Neuronal stem cell (in vitro differentiated cells): ENCODE results near the gene STXBP6.

ENCODE experiments used
- DNase-seq: peaks from one replicate; pipeline ENCODE4 v3.0.0-alpha.2; 2013; ENCODE audit warnings: low spot score
- H2AFZ ChIP-seq: one replicate; pipeline ENCODE4 v1.6.1; 2013; ENCODE audit warnings: mild to moderate bottlenecking, low read length, inconsistent platforms
- H2AK5ac ChIP-seq: 2 replicates; pipeline ENCODE4 v1.6.1; 2013; ENCODE audit warnings: low read depth, mild to moderate bottlenecking, inconsistent platforms, low read length, moderate library complexity, mixed read lengths
- H2BK120ac ChIP-seq: 2 replicates; pipeline ENCODE4 v1.6.1; 2013; ENCODE audit warnings: low read depth, mild to moderate bottlenecking, inconsistent platforms, low read length, moderate library complexity, mixed read lengths
- H2BK12ac ChIP-seq: one replicate; pipeline ENCODE4 v1.6.1; 2013; ENCODE audit warnings: low read length, inconsistent platforms
- H2BK15ac ChIP-seq: 2 replicates; pipeline ENCODE4 v1.6.1; 2013; ENCODE audit warnings: mild to moderate bottlenecking, low read length, inconsistent platforms, mixed read lengths
- H2BK5ac ChIP-seq: one replicate; pipeline ENCODE4 v1.6.1; 2013; ENCODE audit warnings: inconsistent platforms, mild to moderate bottlenecking, low read length, moderate library complexity
- H3K14ac ChIP-seq: one replicate; pipeline ENCODE4 v1.6.1; 2013; ENCODE audit warnings: low read length, inconsistent platforms
- H3K18ac ChIP-seq: 2 replicates; pipeline ENCODE4 v1.6.1; 2013; ENCODE audit warnings: low read length, inconsistent platforms
- H3K23ac ChIP-seq: 2 replicates; pipeline ENCODE4 v1.6.1; 2013; ENCODE audit warnings: low read depth, mild to moderate bottlenecking, mixed read lengths, low read length, inconsistent platforms; ENCODE audit not compliant: poor library complexity
- H3K27ac ChIP-seq: replicated peaks from 3 replicates; pipeline ENCODE4 v1.5.1; 2013; ENCODE audit warnings: low read length, inconsistent platforms
- H3K27me3 ChIP-seq, 3 experiments: 2 replicates each; pipeline ENCODE4 v1.6.1; 2013; ENCODE audit warnings: low read length in 3 of 3, mild to moderate bottlenecking in 2 of 3, inconsistent platforms in 1 of 3, low read depth in 1 of 3, mixed read lengths in 1 of 3, moderate library complexity in 1 of 3; ENCODE audit not compliant: control insufficient read depth in 3 of 3, insufficient read depth in 3 of 3
- H3K36me3 ChIP-seq, 2 donors: replicated peaks in 1 of 2; 2 replicates each; pipeline ENCODE4 v1.6.1; 2013; ENCODE audit warnings: low read length in 2 of 2; ENCODE audit not compliant: control insufficient read depth in 2 of 2, insufficient read depth in 2 of 2
- H3K4ac ChIP-seq: 2 replicates; pipeline ENCODE4 v1.6.1; 2013; ENCODE audit warnings: inconsistent platforms, mild to moderate bottlenecking, low read length, moderate library complexity
- H3K4me1 ChIP-seq, 2 donors: 1 replicate in 1 of 2; 2 replicates in 1 of 2; pipeline ENCODE4 v1.6.1; 2013; ENCODE audit warnings: low read length in 2 of 2, low read depth in 1 of 2; ENCODE audit not compliant: control insufficient read depth in 2 of 2, insufficient read depth in 1 of 2
- H3K4me2 ChIP-seq: one replicate; pipeline ENCODE4 v1.6.1; 2013; ENCODE audit warnings: mild to moderate bottlenecking, low read length, inconsistent platforms; ENCODE audit not compliant: insufficient read depth, poor library complexity, severe bottlenecking
- H3K4me3 ChIP-seq, 2 donors: 2 replicates each; pipeline ENCODE4 v1.5.1; 2013; ENCODE audit warnings: low read length in 2 of 2, mild to moderate bottlenecking in 2 of 2, inconsistent platforms in 1 of 2, moderate library complexity in 1 of 2
- H3K79me1 ChIP-seq: one replicate; pipeline ENCODE4 v1.6.1; 2013; ENCODE audit warnings: low read depth, mild to moderate bottlenecking, inconsistent platforms, low read length, moderate library complexity
- H3K9ac ChIP-seq: one replicate; pipeline ENCODE4 v1.6.1; 2013; ENCODE audit warnings: mild to moderate bottlenecking, low read depth, low read length, inconsistent platforms; ENCODE audit not compliant: poor library complexity
- H3K9me3 ChIP-seq, 2 donors: replicated peaks in 1 of 2; 2 replicates each; pipeline versions ENCODE3 to v1.6.1; 2013; ENCODE audit warnings: low read length in 2 of 2, mild to moderate bottlenecking in 2 of 2, inconsistent platforms in 1 of 2, low read depth in 1 of 2, mixed read lengths in 1 of 2, moderate library complexity in 1 of 2; ENCODE audit not compliant: control insufficient read depth in 2 of 2, insufficient read depth in 1 of 2
- H4K8ac ChIP-seq: one replicate; pipeline ENCODE4 v1.6.1; 2013; ENCODE audit warnings: low read depth, mild to moderate bottlenecking, inconsistent platforms, low read length, moderate library complexity
- H4K91ac ChIP-seq: one replicate; pipeline ENCODE4 v1.6.1; 2013; ENCODE audit warnings: low read length, low read depth, mild to moderate bottlenecking, inconsistent platforms; ENCODE audit not compliant: poor library complexity
- WGBS, 2 donors: extraction: QIAGEN DNeasy Blood & Tissue Kit; methylation state at CpG; one replicate each; pipeline ENCODE4 v1.1.7; 2013; ENCODE audit warnings: missing lambda C conversion rate in 2 of 2, mixed read lengths in 1 of 2; ENCODE audit not compliant: insufficient read length in 2 of 2, insufficient replicate concordance in 1 of 2; ENCODE audit errors: extremely low coverage in 2 of 2; 5-methylcytosine and 5-hydroxymethylcytosine counted together

Gene STXBP6

GRCh38 chr14:24845851-24846250, 204.1 kb downstream of the STXBP6 start:
- no peaks in the 10 kb centered on the region for H3K9me3 ChIP-seq
- no peak overlapping the region for H3K23ac ChIP-seq
- H3K4me3 ChIP-seq: no peak overlapping the region
- WGBS, 2 donors: no CpG with 5 or more reads among the region's 2 CpGs
- no peak for DNase-seq
- no peaks in the 10 kb centered on the region for H3K27me3 ChIP-seq
- no peak overlapping the region for H4K91ac ChIP-seq
- no peak overlapping the region for H3K27ac ChIP-seq
- H2BK5ac ChIP-seq: no peak overlapping the region
- no peak overlapping the region for H2BK15ac ChIP-seq
- no peak overlapping the region for H4K8ac ChIP-seq
- H3K4me1 ChIP-seq: peaks cover 0 to 4% of the 10 kb centered on the region in 2 donors
- no peak overlapping the region for H3K18ac ChIP-seq
- H3K4me2 ChIP-seq: no peak overlapping the region
- H2BK12ac ChIP-seq: no peak overlapping the region
- H3K14ac ChIP-seq: no peak overlapping the region
- H2BK120ac ChIP-seq: no peak overlapping the region
- H2AK5ac ChIP-seq: no peak overlapping the region
- H3K36me3 ChIP-seq: no peaks in the 10 kb centered on the region
- H3K4ac ChIP-seq: no peak overlapping the region
- no peak overlapping the region for H3K9ac ChIP-seq
- no peak overlapping the region for H2AFZ ChIP-seq
- no peaks in the 10 kb centered on the region for H3K79me1 ChIP-seq

- Histone ChIP-seq H3K79me1 (no peaks in the 10 kb centered on the region), H3K4me2 (no peak overlapping the region), H3K36me3 (no peaks in the 10 kb centered on the region), H3K14ac (no peak overlapping the region), H2AFZ (no peak overlapping the region), H2AK5ac (no peak overlapping the region), H4K8ac (no peak overlapping the region), H3K4me3 (no peak overlapping the region), H2BK5ac (no peak overlapping the region), H3K4me1 (peaks cover 1 to 8% of the 10 kb centered on the region in 2 donors), H3K9me3 (no peaks in the 10 kb centered on the region), H3K9ac (no peak overlapping the region), H4K91ac (no peak overlapping the region), H3K18ac (no peak overlapping the region), H2BK12ac (no peak overlapping the region), H2BK120ac (no peak overlapping the region), H3K27me3 (no peaks in the 10 kb centered on the region), H3K4ac (no peak overlapping the region), H3K27ac (no peak overlapping the region), H2BK15ac (no peak overlapping the region), H3K23ac (no peak overlapping the region)
- DNase-seq: no peak
- no CpG with 5 or more reads among the region's 5 CpGs for WGBS, 2 donors
Measured at GRCh38 chr14:24844011-24844410, 205.9 kb downstream of the STXBP6 start.

GRCh38 chr14:24843494-24843893, 206.5 kb downstream of the STXBP6 start:
- no peak overlapping the region for H3K4me2 ChIP-seq
- no peak overlapping the region for H4K8ac ChIP-seq
- no peak overlapping the region for H3K14ac ChIP-seq
- no peak overlapping the region for H3K4me3 ChIP-seq
- peaks cover 3 to 8% of the 10 kb centered on the region in 2 donors for H3K4me1 ChIP-seq
- H3K36me3 ChIP-seq: no peaks in the 10 kb centered on the region
- H3K79me1 ChIP-seq: no peaks in the 10 kb centered on the region
- H3K4ac ChIP-seq: no peak overlapping the region
- no CpG with 5 or more reads among the region's 2 CpGs for WGBS, 2 donors
- H2AFZ ChIP-seq: no peak overlapping the region
- no peak overlapping the region for H3K18ac ChIP-seq
- H2AK5ac ChIP-seq: no peak overlapping the region
- no peaks in the 10 kb centered on the region for H3K9me3 ChIP-seq
- no peak overlapping the region for H2BK120ac ChIP-seq
- no peak overlapping the region for H2BK12ac ChIP-seq
- no peak overlapping the region for H4K91ac ChIP-seq
- no peaks in the 10 kb centered on the region for H3K27me3 ChIP-seq
- H2BK5ac ChIP-seq: no peak overlapping the region
- no peak overlapping the region for H2BK15ac ChIP-seq
- H3K9ac ChIP-seq: no peak overlapping the region
- DNase-seq: no peak
- no peak overlapping the region for H3K23ac ChIP-seq
- H3K27ac ChIP-seq: no peak overlapping the region

GRCh38 chr14:24840204-24840893, 209.6 kb downstream of the STXBP6 start:
- H2AFZ ChIP-seq: no peak overlapping the region
- no peak overlapping the region for H4K91ac ChIP-seq
- no peak overlapping the region for H3K18ac ChIP-seq
- H3K4me2 ChIP-seq: no peak overlapping the region
- no peaks in the 10 kb centered on the region for H3K9me3 ChIP-seq
- no peak overlapping the region for H2AK5ac ChIP-seq
- peak overlapping the region; percentile 34 for H3K27ac ChIP-seq
- H4K8ac ChIP-seq: no peak overlapping the region
- H3K9ac ChIP-seq: no peak overlapping the region
- H2BK12ac ChIP-seq: no peak overlapping the region
- WGBS, 2 donors: no CpG with 5 or more reads among the region's 2 CpGs
- no peak overlapping the region for H3K14ac ChIP-seq
- H3K36me3 ChIP-seq: no peaks in the 10 kb centered on the region
- no peaks in the 10 kb centered on the region for H3K79me1 ChIP-seq
- no peak for DNase-seq
- H3K4me3 ChIP-seq: no peak overlapping the region
- no peak overlapping the region for H3K23ac ChIP-seq
- H2BK120ac ChIP-seq: no peak overlapping the region
- H2BK15ac ChIP-seq: no peak overlapping the region
- no peak overlapping the region for H3K4ac ChIP-seq
- H3K27me3 ChIP-seq: no peaks in the 10 kb centered on the region
- H2BK5ac ChIP-seq: no peak overlapping the region
- peaks cover 3 to 4% of the 10 kb centered on the region in 2 donors for H3K4me1 ChIP-seq
